Inflammatory macrophage (primary cell): ENCODE results near the gene EDC3.
A peak's percentile ranks its signal among the peaks of the same experiment; 100 is the strongest.

ENCODE experiments used
- DNase-seq, 2 donors: peaks; one replicate each; pipeline ENCODE4 v3.0.0-alpha.2; 2020 to 2022

EDC3 gene

GRCh38 chr15:74624020-74624602 is 71.7 kb downstream of the EDC3 start:
- DNase-seq, result no peak

GRCh38 chr15:74622758-74623157 is 73.1 kb downstream of the EDC3 start:
- DNase-seq, result no peak

GRCh38 chr15:74621936-74622335 is 73.9 kb downstream of the EDC3 start:
- no peak for DNase-seq

GRCh38 chr15:74621546-74621920 is 74.3 kb downstream of the EDC3 start:
- DNase-seq, result no peak

GRCh38 chr15:74620636-74621545 is 74.9 kb downstream of the EDC3 start:
- DNase-seq, result peak; percentile 81 to 82

GRCh38 chr15:74619916-74620635 is 75.7 kb downstream of the EDC3 start:
- no peak for DNase-seq

GRCh38 chr15:74618841-74619596 is 76.8 kb downstream of the EDC3 start:
- DNase-seq, result no peak

GRCh38 chr15:74616996-74617395 is 78.8 kb downstream of the EDC3 start:
- DNase-seq, result no peak

- peak; percentile 80 to 89 for DNase-seq
Observed at GRCh38 chr15:74616366-74616939, 79.4 kb downstream of the EDC3 start.

- peak; percentile 93 to 95 for DNase-seq
Observed at GRCh38 chr15:74615508-74616365, 80.1 kb downstream of the EDC3 start, which contains the start of gene CLK3. TSS of gene CLK3 (plus strand) at chr15:74615836. CDS start at chr15:74619197, 3,361 bp downstream.

GRCh38 chr15:74614744-74615507 is 80.9 kb downstream of the EDC3 start:
- DNase-seq, result peak; percentile 83 to 86

- no peak for DNase-seq
Observed at GRCh38 chr15:74613953-74614743, 81.7 kb downstream of the EDC3 start.

GRCh38 chr15:74613089-74613952 is 82.5 kb downstream of the EDC3 start:
- DNase-seq, result no peak

- DNase-seq, result no peak
Observed at GRCh38 chr15:74612677-74613076, 83.1 kb downstream of the EDC3 start.

GRCh38 chr15:74611834-74612233 is 84.0 kb downstream of the EDC3 start:
- no peak for DNase-seq

- no peak for DNase-seq
Observed at GRCh38 chr15:74611341-74611740, 84.5 kb downstream of the EDC3 start.

GRCh38 chr15:74610302-74610951 is 85.4 kb downstream of the EDC3 start:
- no peak for DNase-seq

GRCh38 chr15:74609938-74610301 is 85.9 kb downstream of the EDC3 start:
- no peak for DNase-seq
